Measurements from ENCODE around the gene RRAGC. TPM values are rescaled to one million over a fixed set of nuclear protein-coding genes. Genes with fewer than 3 reads are reported as not detected.

Gene RRAGC
- polyA plus RNA-seq, 1 donor from 2014 or later: 23.6 TPM

GRCh38 chr1:38820860-38821259, 38.7 kb downstream of the RRAGC start:
- no peaks in the 10 kb centered on the region for H3K9me2 ChIP-seq (ENCODE audit: insufficient read depth, low read length)
- no peak overlapping the region for H2AFZ ChIP-seq (ENCODE audit: low read depth, low read length)
- no peaks in the 10 kb centered on the region for H4K20me1 ChIP-seq (ENCODE audit: insufficient read depth)
- H3K27me3 ChIP-seq (ENCODE audit: insufficient read depth, low read depth, low read length): peaks cover 15% of the 10 kb centered on the region
- no peaks in the 10 kb centered on the region for H3K36me3 ChIP-seq (ENCODE audit: insufficient read depth, low read length)
- no peak overlapping the region for H3K4me3 ChIP-seq (ENCODE audit: low read length)
- H3K4me2 ChIP-seq (ENCODE audit: low read length): no peak overlapping the region
- TF ChIP-seq SMC3 (conservative IDR thresholded peaks at IDR 0.05; ENCODE audit: poor library complexity): no peak
- TF ChIP-seq EP300 (conservative IDR thresholded peaks at IDR 0.05; ENCODE audit: poor library complexity, severe bottlenecking): no peak
- TF ChIP-seq POLR2AphosphoS5 (IDR thresholded peaks at IDR 0.05): no peak
- TF ChIP-seq RAD21 (conservative IDR thresholded peaks at IDR 0.05): no peak
- TF ChIP-seq REST (IDR thresholded peaks at IDR 0.05; ENCODE audit: borderline replicate concordance): no peak
- no peak for TF ChIP-seq MXI1 (conservative IDR thresholded peaks at IDR 0.05; ENCODE audit: poor library complexity, severe bottlenecking)
- no peak for TF ChIP-seq EZH2 (IDR thresholded peaks at IDR 0.05; ENCODE audit: borderline replicate concordance, insufficient read depth, low read length, poor library complexity, severe bottlenecking)
- no peak for TF ChIP-seq CTCF (IDR thresholded peaks at IDR 0.05; ENCODE audit: poor library complexity, severe bottlenecking)
- TF ChIP-seq TAF1 (IDR thresholded peaks at IDR 0.05; ENCODE audit: low read depth): no peak
- no peaks in the 10 kb centered on the region for H3F3A ChIP-seq (ENCODE audit: insufficient read depth, low read length, poor library complexity, severe bottlenecking)
- no peak overlapping the region for H3K27ac ChIP-seq (ENCODE audit: low read length)
- no peak overlapping the region for H3K9ac ChIP-seq (ENCODE audit: low read length)
- H3K79me2 ChIP-seq (replicated peaks; ENCODE audit: insufficient read depth, low read length): no peaks in the 10 kb centered on the region
- no peaks in the 10 kb centered on the region for H3K9me3 ChIP-seq (ENCODE audit: low read length)

- H3F3A ChIP-seq (ENCODE audit: insufficient read depth, low read length, poor library complexity, severe bottlenecking): no peaks in the 10 kb centered on the region
- H3K79me2 ChIP-seq (replicated peaks; ENCODE audit: insufficient read depth, low read length): no peaks in the 10 kb centered on the region
- H3K9me3 ChIP-seq (ENCODE audit: low read length): no peaks in the 10 kb centered on the region
- no peak overlapping the region for H2AFZ ChIP-seq (ENCODE audit: low read depth, low read length)
- no peak overlapping the region for H3K27ac ChIP-seq (ENCODE audit: low read length)
- peaks cover 15% of the 10 kb centered on the region for H3K27me3 ChIP-seq (ENCODE audit: insufficient read depth, low read depth, low read length)
- H3K4me3 ChIP-seq (ENCODE audit: low read length): no peak overlapping the region
- TF ChIP-seq EZH2 (IDR thresholded peaks at IDR 0.05; ENCODE audit: borderline replicate concordance, insufficient read depth, low read length, poor library complexity, severe bottlenecking) (no peak), CTCF (IDR thresholded peaks at IDR 0.05; ENCODE audit: poor library complexity, severe bottlenecking) (no peak), EP300 (conservative IDR thresholded peaks at IDR 0.05; ENCODE audit: poor library complexity, severe bottlenecking) (no peak), TAF1 (IDR thresholded peaks at IDR 0.05; ENCODE audit: low read depth) (no peak), REST (IDR thresholded peaks at IDR 0.05; ENCODE audit: borderline replicate concordance) (no peak), POLR2AphosphoS5 (IDR thresholded peaks at IDR 0.05) (no peak), RAD21 (conservative IDR thresholded peaks at IDR 0.05) (no peak), SMC3 (conservative IDR thresholded peaks at IDR 0.05; ENCODE audit: poor library complexity) (no peak)
- no peaks in the 10 kb centered on the region for H3K9me2 ChIP-seq (ENCODE audit: insufficient read depth, low read length)
- no peaks in the 10 kb centered on the region for H3K36me3 ChIP-seq (ENCODE audit: insufficient read depth, low read length)
- no peak overlapping the region for H3K9ac ChIP-seq (ENCODE audit: low read length)
- H4K20me1 ChIP-seq (ENCODE audit: insufficient read depth): no peaks in the 10 kb centered on the region
- no peak overlapping the region for H3K4me2 ChIP-seq (ENCODE audit: low read length)
Measured at GRCh38 chr1:38819516-38819915, 40.1 kb downstream of the RRAGC start.
